ENCODE results near the gene FHIT.

Gene FHIT

GRCh38 chr3:59762941-59763340 lies 1488.3 kb downstream of the FHIT start:
- DNase-seq = no peak

- no peak for DNase-seq
Observed at GRCh38 chr3:59759298-59760031, 1491.8 kb downstream of the FHIT start.

- no peak for DNase-seq
Observed at GRCh38 chr3:59758672-59759071, 1492.6 kb downstream of the FHIT start.

- no peak for DNase-seq
Observed at GRCh38 chr3:59756934-59757333, 1494.3 kb downstream of the FHIT start.

- DNase-seq = no peak
Observed at GRCh38 chr3:59754456-59755129, 1496.7 kb downstream of the FHIT start.

GRCh38 chr3:59753808-59754450 lies 1497.3 kb downstream of the FHIT start:
- no peak for DNase-seq

- DNase-seq = no peak
Observed at GRCh38 chr3:59752925-59753324, 1498.3 kb downstream of the FHIT start.

- DNase-seq = no peak
Observed at GRCh38 chr3:59751606-59752005, 1499.6 kb downstream of the FHIT start.

- no peak for DNase-seq
Observed at GRCh38 chr3:59750391-59750790, 1500.9 kb downstream of the FHIT start.

- DNase-seq = no peak
Observed at GRCh38 chr3:59749291-59749690, 1502.0 kb downstream of the FHIT start.

- DNase-seq = no peak
Observed at GRCh38 chr3:59746585-59746984, 1504.7 kb downstream of the FHIT start.

- DNase-seq = no peak
Observed at GRCh38 chr3:59737241-59737640, 1514.0 kb downstream of the FHIT start.

GRCh38 chr3:59734061-59734460 lies 1517.2 kb downstream of the FHIT start:
- no peak for DNase-seq

GRCh38 chr3:59733041-59733809 lies 1518.0 kb downstream of the FHIT start:
- no peak for DNase-seq

- no peak for DNase-seq
Observed at GRCh38 chr3:59731943-59732342, 1519.3 kb downstream of the FHIT start.

GRCh38 chr3:59730591-59730990 lies 1520.7 kb downstream of the FHIT start:
- DNase-seq = no peak

- DNase-seq = no peak
Observed at GRCh38 chr3:59728587-59728908, 1522.7 kb downstream of the FHIT start.

- no peak for DNase-seq
Observed at GRCh38 chr3:59727902-59728586, 1523.2 kb downstream of the FHIT start.

GRCh38 chr3:59726279-59726678 lies 1525.0 kb downstream of the FHIT start:
- DNase-seq = no peak

- DNase-seq = no peak
Observed at GRCh38 chr3:59717679-59718205, 1533.5 kb downstream of the FHIT start.

- no peak for DNase-seq
Observed at GRCh38 chr3:59714066-59714465, 1537.2 kb downstream of the FHIT start.

- no peak for DNase-seq
Observed at GRCh38 chr3:59710554-59710953, 1540.7 kb downstream of the FHIT start.

Data from activated CD4-positive, alpha-beta T cell treated with anti-CD3 and anti-CD28 coated beads, Interleukin-2, amount 50 U/mL, for 1 hour (primary cell).